ENCODE data around the gene COX7B. TPM values are rescaled to one million over a fixed set of nuclear protein-coding genes. Genes with fewer than 3 reads are reported as not detected.
"Not testable (repeated sequence)": the region's sequence is repeated elsewhere in the genome, so short reads cannot be mapped to it uniquely, and the experiment has no call there.

COX7B gene
- 452 TPM for polyA plus RNA-seq (2013, experiment 1 of 2)
- 457 TPM for polyA plus RNA-seq (2013, experiment 2 of 2)

GRCh38 chrX:77899081-77899828, at the start of gene COX7B:
Gene COX7B, plus strand, starts transcription at chrX:77899468. Its CDS starts 86 bp downstream, at chrX:77899554.
- Histone ChIP-seq H3K4me2 (ENCODE audit: low read length) (no peak within 1 kb of the TSS), H2BK5ac (ENCODE audit: low read length) (no peak within 1 kb of the TSS), H3K4me1 (ENCODE audit: control insufficient read depth, low read depth, low read length) (no peaks in the 10 kb centered on the region), H3K79me2 (ENCODE audit: control insufficient read depth, insufficient read depth, low read length) (peaks cover 19% of the 10 kb centered on the region), H4K5ac (ENCODE audit: low read length) (no peak within 1 kb of the TSS), H3K56ac (ENCODE audit: low read length) (peak within 1 kb of the TSS; percentile 85), H3K27ac (ENCODE audit: low read depth, low read length) (peak within 1 kb of the TSS; percentile 76), H3K23ac (ENCODE audit: low read length) (no peak within 1 kb of the TSS), H2BK120ac (ENCODE audit: low read depth, low read length) (no peak within 1 kb of the TSS), H3K4me3 (ENCODE audit: low read length) (peak within 1 kb of the TSS; percentile 93), H3K27me3 (ENCODE audit: insufficient read depth, low read length, poor library complexity) (no peaks in the 10 kb centered on the region), H3K4ac (ENCODE audit: low read depth, low read length) (no peak within 1 kb of the TSS), H3K79me1 (ENCODE audit: low read length) (no peaks in the 10 kb centered on the region), H3K9ac (ENCODE audit: low read length) (peak within 1 kb of the TSS; percentile 86), H3K36me3 (ENCODE audit: control insufficient read depth, insufficient read depth, low read length) (no peaks in the 10 kb centered on the region), H3K18ac (ENCODE audit: low read length) (no peak within 1 kb of the TSS), H4K8ac (ENCODE audit: low read depth, low read length) (peak within 1 kb of the TSS; percentile 56), H2BK15ac (replicated peaks; ENCODE audit: low read depth) (no peak within 1 kb of the TSS), H2AK5ac (ENCODE audit: low read length) (no peak within 1 kb of the TSS)
- WGBS (ENCODE audit: extremely low coverage, insufficient coverage, low lambda C conversion rate): no CpG with 5 or more reads among the region's 28 CpGs
- peak; percentile 99 for DNase-seq

- Histone ChIP-seq H3K27me3 (ENCODE audit: insufficient read depth, low read length, poor library complexity) (no peaks in the 10 kb centered on the region), H3K4me1 (ENCODE audit: control insufficient read depth, low read depth, low read length) (no peaks in the 10 kb centered on the region), H2AK5ac (ENCODE audit: low read length) (no peak overlapping the region), H3K79me2 (ENCODE audit: control insufficient read depth, insufficient read depth, low read length) (no peaks in the 10 kb centered on the region), H3K9ac (ENCODE audit: low read length) (no peak overlapping the region), H3K79me1 (ENCODE audit: low read length) (no peaks in the 10 kb centered on the region), H4K8ac (ENCODE audit: low read depth, low read length) (no peak overlapping the region), H3K4ac (ENCODE audit: low read depth, low read length) (no peak overlapping the region), H2BK5ac (ENCODE audit: low read length) (no peak overlapping the region), H3K23ac (ENCODE audit: low read length) (no peak overlapping the region), H3K4me2 (ENCODE audit: low read length) (no peak overlapping the region), H3K27ac (ENCODE audit: low read depth, low read length) (no peak overlapping the region), H3K18ac (ENCODE audit: low read length) (no peak overlapping the region), H3K4me3 (ENCODE audit: low read length) (no peak overlapping the region), H2BK15ac (replicated peaks; ENCODE audit: low read depth) (no peak overlapping the region), H2BK120ac (ENCODE audit: low read depth, low read length) (no peak overlapping the region), H3K36me3 (ENCODE audit: control insufficient read depth, insufficient read depth, low read length) (no peaks in the 10 kb centered on the region), H4K5ac (ENCODE audit: low read length) (no peak overlapping the region), H3K56ac (ENCODE audit: low read length) (no peak overlapping the region)
- WGBS (ENCODE audit: extremely low coverage, insufficient coverage, low lambda C conversion rate): no CpG with 5 or more reads among the region's 8 CpGs
- DNase-seq: no peak
Measured at GRCh38 chrX:77875372-77875771, 23.9 kb upstream of the COX7B start.

GRCh38 chrX:77881418-77881817, 17.9 kb upstream of the COX7B start:
- not testable (repeated sequence) for H3K27ac ChIP-seq (ENCODE audit: low read depth, low read length); H4K5ac ChIP-seq (ENCODE audit: low read length); H2AK5ac ChIP-seq (ENCODE audit: low read length); H3K9ac ChIP-seq (ENCODE audit: low read length); H3K79me1 ChIP-seq (ENCODE audit: low read length); H3K79me2 ChIP-seq (ENCODE audit: control insufficient read depth, insufficient read depth, low read length); H3K27me3 ChIP-seq (ENCODE audit: insufficient read depth, low read length, poor library complexity); H3K36me3 ChIP-seq (ENCODE audit: control insufficient read depth, insufficient read depth, low read length); H3K23ac ChIP-seq (ENCODE audit: low read length); H3K4me3 ChIP-seq (ENCODE audit: low read length); H2BK5ac ChIP-seq (ENCODE audit: low read length); H2BK15ac ChIP-seq (replicated peaks; ENCODE audit: low read depth); H3K4me2 ChIP-seq (ENCODE audit: low read length); H3K18ac ChIP-seq (ENCODE audit: low read length); H2BK120ac ChIP-seq (ENCODE audit: low read depth, low read length); DNase-seq; H3K4me1 ChIP-seq (ENCODE audit: control insufficient read depth, low read depth, low read length); H3K56ac ChIP-seq (ENCODE audit: low read length); H3K4ac ChIP-seq (ENCODE audit: low read depth, low read length); H4K8ac ChIP-seq (ENCODE audit: low read depth, low read length)
- no CpG with 5 or more reads among the region's 4 CpGs for WGBS (ENCODE audit: extremely low coverage, insufficient coverage, low lambda C conversion rate)

GRCh38 chrX:77892887-77893286, 6.4 kb upstream of the COX7B start:
- H3K9ac ChIP-seq (ENCODE audit: low read length): no peak overlapping the region
- H3K27ac ChIP-seq (ENCODE audit: low read depth, low read length): no peak overlapping the region
- no peaks in the 10 kb centered on the region for H3K27me3 ChIP-seq (ENCODE audit: insufficient read depth, low read length, poor library complexity)
- no CpG with 5 or more reads among the region's 2 CpGs for WGBS (ENCODE audit: extremely low coverage, insufficient coverage, low lambda C conversion rate)
- no peak overlapping the region for H2BK5ac ChIP-seq (ENCODE audit: low read length)
- H3K4ac ChIP-seq (ENCODE audit: low read depth, low read length): no peak overlapping the region
- no peak overlapping the region for H3K18ac ChIP-seq (ENCODE audit: low read length)
- H3K4me3 ChIP-seq (ENCODE audit: low read length): no peak overlapping the region
- no peaks in the 10 kb centered on the region for H3K36me3 ChIP-seq (ENCODE audit: control insufficient read depth, insufficient read depth, low read length)
- H2BK15ac ChIP-seq (replicated peaks; ENCODE audit: low read depth): no peak overlapping the region
- H3K79me2 ChIP-seq (ENCODE audit: control insufficient read depth, insufficient read depth, low read length): peaks cover 12% of the 10 kb centered on the region
- H3K4me1 ChIP-seq (ENCODE audit: control insufficient read depth, low read depth, low read length): no peaks in the 10 kb centered on the region
- no peak overlapping the region for H3K23ac ChIP-seq (ENCODE audit: low read length)
- H3K4me2 ChIP-seq (ENCODE audit: low read length): no peak overlapping the region
- no peak overlapping the region for H4K8ac ChIP-seq (ENCODE audit: low read depth, low read length)
- no peaks in the 10 kb centered on the region for H3K79me1 ChIP-seq (ENCODE audit: low read length)
- no peak overlapping the region for H2AK5ac ChIP-seq (ENCODE audit: low read length)
- no peak for DNase-seq
- H2BK120ac ChIP-seq (ENCODE audit: low read depth, low read length): no peak overlapping the region
- H4K5ac ChIP-seq (ENCODE audit: low read length): no peak overlapping the region
- no peak overlapping the region for H3K56ac ChIP-seq (ENCODE audit: low read length)

- Histone ChIP-seq H3K4me1 (ENCODE audit: control insufficient read depth, low read depth, low read length) (no peaks in the 10 kb centered on the region), H2AK5ac (ENCODE audit: low read length) (no peak overlapping the region), H3K9ac (ENCODE audit: low read length) (no peak overlapping the region), H2BK120ac (ENCODE audit: low read depth, low read length) (no peak overlapping the region), H3K56ac (ENCODE audit: low read length) (no peak overlapping the region), H3K79me2 (ENCODE audit: control insufficient read depth, insufficient read depth, low read length) (peaks cover 12% of the 10 kb centered on the region), H3K27me3 (ENCODE audit: insufficient read depth, low read length, poor library complexity) (no peaks in the 10 kb centered on the region), H3K4ac (ENCODE audit: low read depth, low read length) (no peak overlapping the region), H4K5ac (ENCODE audit: low read length) (no peak overlapping the region), H3K4me2 (ENCODE audit: low read length) (no peak overlapping the region), H3K36me3 (ENCODE audit: control insufficient read depth, insufficient read depth, low read length) (no peaks in the 10 kb centered on the region), H3K18ac (ENCODE audit: low read length) (no peak overlapping the region), H3K4me3 (ENCODE audit: low read length) (no peak overlapping the region), H3K23ac (ENCODE audit: low read length) (no peak overlapping the region), H4K8ac (ENCODE audit: low read depth, low read length) (no peak overlapping the region), H3K79me1 (ENCODE audit: low read length) (no peaks in the 10 kb centered on the region), H3K27ac (ENCODE audit: low read depth, low read length) (no peak overlapping the region), H2BK15ac (replicated peaks; ENCODE audit: low read depth) (no peak overlapping the region), H2BK5ac (ENCODE audit: low read length) (no peak overlapping the region)
- WGBS (ENCODE audit: extremely low coverage, insufficient coverage, low lambda C conversion rate): no CpG with 5 or more reads among the region's 10 CpGs
- no peak for DNase-seq
Measured at GRCh38 chrX:77893713-77894112, 5.6 kb upstream of the COX7B start.
